ENCODE results near the gene PLXNC1.

Gene PLXNC1

GRCh38 chr12:94265539-94265938 lies 117.2 kb downstream of the PLXNC1 start:
- DNase-seq (ENCODE audit: low spot score) = no peak

GRCh38 chr12:94265966-94266745 lies 117.8 kb downstream of the PLXNC1 start:
- DNase-seq (ENCODE audit: low spot score) = no peak

GRCh38 chr12:94266796-94267536 lies 118.6 kb downstream of the PLXNC1 start:
- DNase-seq (ENCODE audit: low spot score) = no peak

GRCh38 chr12:94267537-94267872 lies 119.1 kb downstream of the PLXNC1 start:
- DNase-seq (ENCODE audit: low spot score) = no peak

GRCh38 chr12:94267921-94268471 lies 119.6 kb downstream of the PLXNC1 start:
- DNase-seq (ENCODE audit: low spot score) = no peak

GRCh38 chr12:94269316-94269999 lies 121.1 kb downstream of the PLXNC1 start:
- DNase-seq (ENCODE audit: low spot score) = no peak

GRCh38 chr12:94271351-94271750 lies 123.0 kb downstream of the PLXNC1 start:
- no peak for DNase-seq (ENCODE audit: low spot score)

GRCh38 chr12:94272280-94272679 lies 123.9 kb downstream of the PLXNC1 start:
- DNase-seq (ENCODE audit: low spot score) = no peak

GRCh38 chr12:94273272-94273671 lies 124.9 kb downstream of the PLXNC1 start:
- no peak for DNase-seq (ENCODE audit: low spot score)

GRCh38 chr12:94276725-94277124 lies 128.3 kb downstream of the PLXNC1 start:
- no peak for DNase-seq (ENCODE audit: low spot score)

GRCh38 chr12:94277426-94278000 lies 129.1 kb downstream of the PLXNC1 start:
- DNase-seq (ENCODE audit: low spot score) = no peak

- DNase-seq (ENCODE audit: low spot score) = no peak
Measured at GRCh38 chr12:94280063-94280462, 131.7 kb downstream of the PLXNC1 start.

- no peak for DNase-seq (ENCODE audit: low spot score)
Measured at GRCh38 chr12:94282675-94283074, 134.3 kb downstream of the PLXNC1 start.

GRCh38 chr12:94284046-94284445 lies 135.7 kb downstream of the PLXNC1 start:
- no peak for DNase-seq (ENCODE audit: low spot score)

- no peak for DNase-seq (ENCODE audit: low spot score)
Measured at GRCh38 chr12:94284859-94285258, 136.5 kb downstream of the PLXNC1 start.

- DNase-seq (ENCODE audit: low spot score) = no peak
Measured at GRCh38 chr12:94285943-94286582, 137.7 kb downstream of the PLXNC1 start.

GRCh38 chr12:94286583-94287244 lies 138.3 kb downstream of the PLXNC1 start:
- DNase-seq (ENCODE audit: low spot score) = no peak

- DNase-seq (ENCODE audit: low spot score) = no peak
Measured at GRCh38 chr12:94287245-94287628, 138.9 kb downstream of the PLXNC1 start.

- peak; percentile 32 for DNase-seq (ENCODE audit: low spot score)
Measured at GRCh38 chr12:94289461-94290312, 141.3 kb downstream of the PLXNC1 start.

- no peak for DNase-seq (ENCODE audit: low spot score)
Measured at GRCh38 chr12:94290353-94290752, 142.0 kb downstream of the PLXNC1 start.
